GM18861 (cell line): Measurements from ENCODE around the gene THRA.
A peak's percentile ranks its signal among the peaks of the same experiment; 100 is the strongest.

Experiments
- ATAC-seq: cut with Tn5 transposase; IDR thresholded peaks from one replicate; pipeline ENCODE4 v1.9.1; 2021; ENCODE audit not compliant: unreplicated experiment

Gene THRA

GRCh38 chr17:40097931-40098845 is 35.4 kb downstream of the THRA start:
- ATAC-seq = no peak

- peak; percentile 37 for ATAC-seq
Observed at GRCh38 chr17:40098846-40099618, 36.3 kb downstream of the THRA start.

GRCh38 chr17:40099619-40100418 is 37.1 kb downstream of the THRA start:
- no peak for ATAC-seq

GRCh38 chr17:40100419-40100668 is 37.6 kb downstream of the THRA start, which contains the start of gene NR1D1:
TSS of gene NR1D1 (minus strand) at chr17:40100589. CDS start at chr17:40100094, 495 bp downstream.
- no peak for ATAC-seq

GRCh38 chr17:40100669-40101366 is 38.1 kb downstream of the THRA start:
- peak; percentile 20 for ATAC-seq

GRCh38 chr17:40101367-40102210 is 38.8 kb downstream of the THRA start:
- no peak for ATAC-seq

GRCh38 chr17:40103071-40103661 is 40.4 kb downstream of the THRA start:
- no peak for ATAC-seq

GRCh38 chr17:40103688-40104087 is 40.9 kb downstream of the THRA start:
- ATAC-seq = no peak

- no peak for ATAC-seq
Observed at GRCh38 chr17:40104594-40105486, 42.1 kb downstream of the THRA start.

- ATAC-seq = no peak
Observed at GRCh38 chr17:40105861-40106759, 43.3 kb downstream of the THRA start.

GRCh38 chr17:40106760-40107521 is 44.2 kb downstream of the THRA start:
- no peak for ATAC-seq

- ATAC-seq = no peak
Observed at GRCh38 chr17:40107522-40108174, 44.9 kb downstream of the THRA start.

- no peak for ATAC-seq
Observed at GRCh38 chr17:40108970-40109824, 46.4 kb downstream of the THRA start.

GRCh38 chr17:40110026-40110845 is 47.5 kb downstream of the THRA start:
- ATAC-seq = no peak
